HuH-7 (cell line): ENCODE measurements around the gene USP34.

ENCODE experiments used
- DNase-seq: peaks from one replicate; pipeline ENCODE4 v3.0.0; 2011; ENCODE audit warnings: low spot score

Gene USP34

DNA sequence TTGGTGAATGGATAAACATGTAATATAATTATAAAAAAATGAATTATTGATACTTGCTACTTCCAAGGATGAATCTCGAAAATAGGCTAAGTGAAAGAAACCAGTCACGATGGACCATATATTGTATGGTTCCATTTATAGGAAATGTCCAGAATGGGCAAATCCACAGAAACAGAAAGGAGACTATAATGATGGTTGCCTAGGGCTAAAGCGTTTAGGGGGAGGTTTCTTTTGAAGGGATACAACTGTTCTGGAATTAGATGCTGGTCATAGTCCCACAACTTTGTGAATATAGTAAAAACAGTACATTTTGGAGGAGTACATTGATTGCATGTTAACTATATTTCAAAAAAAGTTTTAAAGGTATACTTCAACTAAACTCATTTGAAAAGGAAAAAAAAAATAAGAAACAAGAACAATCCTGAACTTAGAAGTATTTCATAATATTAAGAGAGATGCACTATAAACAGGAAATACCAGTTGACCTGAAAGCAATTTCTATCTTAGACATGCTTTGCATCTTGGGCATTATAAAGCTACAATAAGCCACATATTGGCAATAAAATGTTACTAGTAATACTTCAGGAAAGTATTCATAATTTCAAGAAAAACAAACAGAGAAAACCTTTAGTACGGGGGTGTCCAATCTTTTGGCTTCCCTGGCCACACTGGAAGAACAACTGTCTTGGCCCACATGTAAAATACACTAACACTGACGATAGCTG is 178.9 kb downstream of the USP34 start:
- no peak for DNase-seq

GRCh38 chr2:61288070-61288841 is 182.6 kb downstream of the USP34 start:
- DNase-seq: no peak

DNA sequence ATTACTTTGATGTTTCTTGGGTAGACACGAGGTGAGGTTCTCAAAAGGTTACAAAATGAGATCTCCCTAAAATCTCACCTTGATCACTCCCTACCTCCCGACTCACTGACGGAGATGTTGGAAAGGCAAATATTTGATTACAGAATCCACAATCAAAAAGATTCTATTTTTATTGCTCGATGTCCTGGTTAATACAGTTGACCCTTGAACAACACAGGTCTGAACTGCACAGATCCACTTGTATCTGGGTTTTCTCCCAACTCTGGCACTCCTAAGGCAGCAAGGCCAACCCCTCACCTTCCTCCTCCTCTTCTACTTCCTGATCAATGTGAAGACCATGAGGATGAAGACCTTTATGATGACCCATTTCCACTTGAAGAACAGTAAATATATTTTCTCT is 183.6 kb downstream of the USP34 start:
- no peak for DNase-seq

DNA sequence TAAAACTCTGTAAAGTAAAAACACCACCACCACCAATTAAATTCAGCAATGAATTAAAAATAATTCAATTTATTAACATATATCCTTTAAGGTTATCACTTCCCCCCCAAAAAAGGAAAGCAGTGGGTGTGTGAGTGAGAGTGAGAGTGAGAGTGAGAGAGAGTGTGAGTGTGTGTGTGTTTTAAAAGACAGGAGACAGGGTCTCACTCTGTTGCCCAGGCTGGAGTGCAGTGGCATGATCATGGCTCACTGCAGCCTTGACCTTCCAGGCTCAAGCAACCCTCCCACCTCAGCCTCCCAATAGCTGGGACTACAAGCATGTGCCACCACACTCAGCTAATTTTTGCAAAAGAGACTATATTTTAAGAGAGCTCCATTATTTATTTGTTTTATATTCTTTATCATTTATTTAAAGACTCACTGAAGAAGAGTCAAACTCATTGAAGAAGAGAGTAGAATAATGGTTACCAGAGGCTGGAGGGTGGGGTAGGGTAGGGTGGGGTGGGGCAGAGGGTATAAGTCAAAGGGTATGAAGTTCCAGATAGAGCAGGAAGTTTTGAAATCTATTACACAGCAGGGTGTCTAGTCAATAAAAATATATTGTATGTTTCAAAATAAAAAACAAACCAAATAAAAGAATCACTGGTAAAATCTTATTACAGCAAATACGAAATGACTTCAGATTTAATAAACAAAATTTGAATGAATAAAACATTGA is 187.3 kb downstream of the USP34 start:
- no peak for DNase-seq

GRCh38 chr2:61282104-61282590 is 188.7 kb downstream of the USP34 start:
- no peak for DNase-seq

DNA sequence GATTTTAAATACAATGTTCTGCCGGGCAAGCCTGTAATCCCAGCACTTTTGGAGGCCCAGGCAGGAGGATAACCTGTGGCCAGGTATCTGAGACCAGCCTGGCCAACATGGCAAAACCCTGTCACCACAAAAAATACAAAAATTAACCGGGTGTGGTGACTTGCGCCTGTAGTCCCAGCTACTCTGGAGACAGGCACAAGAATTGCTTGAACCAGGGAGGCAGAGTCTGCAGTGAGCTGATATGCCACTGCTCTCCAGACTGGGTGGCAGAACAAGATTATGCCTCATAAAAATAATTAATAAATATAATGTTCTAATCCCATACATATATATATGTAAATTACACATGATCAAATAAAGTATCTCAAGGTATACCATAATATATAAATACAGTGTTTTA is 189.6 kb downstream of the USP34 start:
- no peak for DNase-seq

- no peak for DNase-seq
Measured at GRCh38 chr2:61277756-61278155, 193.1 kb downstream of the USP34 start.

GRCh38 chr2:61275575-61276184 is 195.2 kb downstream of the USP34 start:
- DNase-seq: no peak

GRCh38 chr2:61272421-61273070 is 198.3 kb downstream of the USP34 start:
- no peak for DNase-seq

DNA sequence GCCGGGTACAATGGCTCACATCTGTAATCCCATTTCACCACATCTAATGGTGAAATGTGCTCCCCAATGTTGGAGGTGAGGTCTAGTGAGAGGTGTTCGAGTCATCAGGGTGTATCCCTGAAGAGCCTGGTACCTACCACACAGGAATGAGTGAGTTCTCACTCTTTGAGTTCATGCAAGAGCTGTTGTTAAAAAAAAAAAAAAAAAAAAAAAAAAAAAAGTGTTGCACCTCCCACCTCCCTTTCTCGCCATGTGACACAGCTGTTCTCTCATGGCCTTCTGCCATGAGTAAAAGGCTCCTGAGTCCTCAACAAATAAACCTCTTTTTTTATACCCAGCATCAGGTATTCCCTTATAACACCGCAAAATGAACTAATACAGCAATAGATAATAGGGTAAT is 202.6 kb downstream of the USP34 start:
- no peak for DNase-seq

DNA sequence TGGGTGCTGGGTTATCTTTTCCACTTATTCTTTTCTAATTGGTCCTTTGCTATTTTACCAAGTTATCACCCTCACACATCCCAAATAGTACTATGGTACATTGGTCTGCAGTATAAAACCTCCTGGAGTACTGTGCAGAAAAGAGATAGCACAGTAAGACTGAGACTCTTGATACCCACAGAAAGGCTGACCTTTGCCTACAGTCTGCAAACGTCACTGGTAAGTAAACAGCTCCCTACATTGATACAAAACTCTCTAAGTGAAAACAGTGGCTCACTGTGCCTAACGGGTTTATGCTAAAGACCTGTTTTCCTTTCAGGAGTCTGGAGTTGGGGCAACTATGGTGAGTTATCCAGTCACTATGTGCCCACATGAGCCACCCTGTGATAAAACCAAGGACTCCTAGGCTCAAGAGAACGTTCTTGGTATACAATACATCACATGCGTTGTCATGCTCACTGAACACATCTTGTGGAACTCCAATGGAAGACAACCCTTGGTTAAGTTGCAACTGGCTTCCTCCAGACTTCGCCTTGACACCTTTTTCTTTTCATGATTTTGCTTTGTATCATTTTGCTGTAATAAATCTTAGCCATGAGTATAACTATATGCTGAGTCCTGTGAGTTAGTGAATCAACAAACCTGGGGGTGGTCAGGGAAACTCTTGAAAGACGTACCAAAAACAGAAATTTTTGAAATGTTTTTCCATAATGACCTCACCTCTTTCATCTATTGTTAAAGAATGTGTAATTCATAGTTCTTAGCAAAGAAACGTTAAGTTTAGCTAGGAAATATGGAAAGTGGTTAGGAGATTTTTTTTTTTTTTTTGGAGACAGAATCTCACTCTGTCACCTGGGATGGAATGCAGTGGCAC is 204.0 kb downstream of the USP34 start:
- DNase-seq: peak; percentile 25

DNA sequence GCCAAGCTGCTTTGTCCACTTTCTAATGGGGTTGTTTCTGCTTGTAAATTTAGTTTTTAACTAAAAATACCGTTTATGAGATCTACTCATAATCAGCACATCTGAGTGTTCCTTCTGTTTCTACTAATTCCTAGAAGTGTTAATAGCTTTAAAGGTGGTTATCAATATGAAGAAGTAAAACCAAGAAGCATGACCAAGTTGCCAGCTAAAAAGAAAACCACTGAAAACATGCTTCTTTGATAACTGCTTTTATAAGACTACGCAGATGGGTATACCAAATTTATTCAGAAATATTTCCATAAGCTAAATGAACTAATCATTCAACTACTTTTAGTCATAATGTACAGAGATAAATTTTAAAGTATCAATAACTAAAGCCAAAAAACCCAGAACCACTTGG is 207.1 kb downstream of the USP34 start:
- no peak for DNase-seq

DNA sequence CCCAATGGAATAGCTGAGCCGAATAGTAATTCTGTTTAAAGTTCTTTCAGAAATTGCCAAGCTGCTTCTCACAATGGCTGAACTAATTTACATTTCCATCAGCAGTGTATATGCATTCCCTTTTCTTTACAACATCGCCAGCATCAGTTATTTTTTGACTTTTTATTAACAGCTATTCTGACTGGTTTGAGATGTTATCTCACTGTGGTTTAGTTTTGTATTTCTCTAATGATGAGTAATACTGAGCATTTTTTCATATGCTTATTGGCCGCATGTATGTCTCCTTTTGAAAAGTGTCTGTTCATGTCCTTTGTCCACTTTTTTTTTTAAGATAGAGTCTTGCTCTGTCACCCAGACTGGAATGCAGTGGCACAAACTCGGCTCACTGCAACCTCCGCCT is 208.2 kb downstream of the USP34 start:
- no peak for DNase-seq

- DNase-seq: no peak
Measured at GRCh38 chr2:61257446-61257845, 213.4 kb downstream of the USP34 start.

- no peak for DNase-seq
Measured at GRCh38 chr2:61255580-61256437, 215.1 kb downstream of the USP34 start.

GRCh38 chr2:61254536-61254935 is 216.4 kb downstream of the USP34 start:
- no peak for DNase-seq

GRCh38 chr2:61253136-61253535 is 217.8 kb downstream of the USP34 start:
- DNase-seq: no peak

- DNase-seq: no peak
Measured at GRCh38 chr2:61252031-61252430, 218.9 kb downstream of the USP34 start.

GRCh38 chr2:61249521-61250071 is 221.3 kb downstream of the USP34 start:
- no peak for DNase-seq
